T-helper 2 cell treated with Interferon-gamma antibody and Interleukin-4, amounts not matched to agents 100 ng/mL and 5 ng/mL, for 36 hours (primary cell): ENCODE measurements around the gene ZNF200. TPM values are rescaled to one million over a fixed set of nuclear protein-coding genes. Genes with fewer than 3 reads are reported as not detected.
"Not testable (repeated sequence)": the region's sequence is repeated elsewhere in the genome, so short reads cannot be mapped to it uniquely, and the experiment has no call there.

Experiments
- intact Hi-C: fragments of 100-400 bp; cut with micrococcal nuclease; formaldehyde crosslinking; loops from one replicate; pipeline ENCODE4 v1.15.1; 2023
- total RNA-seq: library from RNA; stranded (reverse); gene quantifications from 2 replicates; pipeline ENCODE4 v1.2.3, GENCODE V29; 2022

The ZNF200 gene, protein sequence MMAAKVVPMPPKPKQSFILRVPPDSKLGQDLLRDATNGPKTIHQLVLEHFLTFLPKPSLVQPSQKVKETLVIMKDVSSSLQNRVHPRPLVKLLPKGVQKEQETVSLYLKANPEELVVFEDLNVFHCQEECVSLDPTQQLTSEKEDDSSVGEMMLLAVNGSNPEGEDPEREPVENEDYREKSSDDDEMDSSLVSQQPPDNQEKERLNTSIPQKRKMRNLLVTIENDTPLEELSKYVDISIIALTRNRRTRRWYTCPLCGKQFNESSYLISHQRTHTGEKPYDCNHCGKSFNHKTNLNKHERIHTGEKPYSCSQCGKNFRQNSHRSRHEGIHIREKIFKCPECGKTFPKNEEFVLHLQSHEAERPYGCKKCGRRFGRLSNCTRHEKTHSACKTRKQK
- total RNA-seq: 14.4 and 16.5 TPM in 2 replicates

DNA sequence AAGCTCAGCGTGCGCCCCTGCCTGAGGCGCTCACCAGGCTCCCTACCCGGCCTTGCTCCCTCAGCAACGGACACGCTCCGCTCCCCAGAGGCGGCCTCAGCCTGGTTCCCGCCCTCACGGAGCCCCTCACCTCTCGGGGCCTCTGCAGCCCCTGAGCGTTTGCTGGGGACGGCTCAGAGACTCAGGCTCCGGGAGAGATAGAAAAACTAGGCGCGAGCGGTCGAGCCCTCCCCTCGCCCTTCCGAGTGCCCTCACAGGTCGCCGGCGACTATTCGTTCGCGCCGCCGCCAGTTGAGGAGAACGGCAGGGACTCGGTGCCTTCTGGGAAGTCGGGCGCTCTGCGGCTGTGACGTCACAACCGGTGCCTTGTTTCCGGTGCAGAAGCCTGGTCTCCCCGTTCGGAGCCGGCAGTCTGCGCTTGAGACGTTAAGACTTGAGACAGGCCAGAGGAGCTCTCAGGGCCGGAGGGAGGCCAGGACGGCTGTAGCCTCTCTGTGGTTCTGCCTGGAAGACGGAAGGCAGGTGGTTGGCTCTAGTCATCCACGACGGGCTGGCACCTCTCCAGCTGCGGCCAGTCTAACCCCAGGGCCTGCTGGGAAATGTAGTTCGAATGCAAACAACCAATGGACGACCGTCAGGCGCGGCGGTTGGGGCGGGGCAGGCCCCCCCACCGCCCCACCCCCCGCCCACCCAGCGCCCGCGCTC lies at the start of gene ZNF200:
Gene ZNF200 (minus strand): TSS at position 302 of the 705 bp plus-strand sequence. CDS start 1,403 bp downstream, outside the sequence.
- intact Hi-C loops: loop anchor here (1.0 to 2.0 kb wide), 4 partner anchors 29 to 166 kb away; partner anchors contain the start of genes TIGD7, ZNF174, ZNF263 and ZNF75A

GRCh38 chr16:3283543-3284447 lies 48.8 kb upstream of the ZNF200 start:
- intact Hi-C loops: loop anchor here (1.0 to 10.0 kb wide), 9 partner anchors 19 to 331 kb away; partner anchors contain the start of genes NAA60, OR1F1, SLX4 and TIGD7

DNA sequence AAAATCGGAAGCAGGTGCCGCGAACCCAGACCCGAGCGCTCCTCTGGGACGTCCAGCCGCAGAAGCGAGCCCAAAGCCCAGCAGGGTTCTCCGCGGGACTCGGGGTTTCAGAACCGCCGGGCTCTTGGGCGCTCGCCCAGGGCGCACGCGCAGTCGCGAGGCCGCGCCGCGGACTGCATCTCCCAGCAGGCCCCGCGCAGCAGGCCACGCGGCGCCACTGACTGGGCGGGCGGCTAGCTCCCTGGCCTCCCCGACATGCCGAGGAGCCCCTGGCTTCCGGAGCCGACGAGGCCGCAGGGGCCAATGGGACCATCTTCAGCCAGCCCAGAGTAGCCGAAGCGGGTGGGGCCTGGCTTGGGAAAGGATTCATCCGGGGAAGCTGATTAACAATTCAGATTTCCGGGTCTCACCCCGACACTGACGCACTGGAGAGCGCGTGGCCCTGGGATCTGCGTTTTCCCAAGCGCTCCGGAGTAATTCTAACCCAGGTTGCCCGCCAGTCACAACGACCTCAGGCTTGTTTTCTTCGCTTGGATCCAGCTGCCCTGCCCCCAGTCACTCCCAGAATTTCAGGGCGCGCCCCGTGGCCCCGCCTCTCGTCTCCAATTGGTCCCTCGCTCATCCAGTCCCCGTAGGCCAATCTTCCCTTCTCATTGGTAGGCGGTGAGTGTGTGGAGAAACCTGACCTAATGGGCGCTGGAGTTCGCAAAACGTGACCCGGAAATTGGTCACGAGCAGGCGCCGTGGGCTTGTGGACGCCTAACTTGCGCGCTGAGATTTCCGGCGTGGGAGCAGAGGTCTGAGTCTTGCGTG lies 48.0 kb upstream of the ZNF200 start, which contains the start of gene ZNF263:
Gene ZNF263 (plus strand): TSS at position 762 of the 813 bp plus-strand sequence. CDS start 328 bp downstream, outside the sequence.
- intact Hi-C loops: loop anchor here (1.0 to 10.0 kb wide), 9 partner anchors 19 to 332 kb away; partner anchors contain the start of genes NAA60, OR1F1, SLX4 and TIGD7

- intact Hi-C loops: loop anchor here (2.0 to 10.0 kb wide), 5 partner anchors 47 to 333 kb away; partner anchors contain the start of genes NAA60, OR1F1, SLX4 and ZNF200
Measured at GRCh38 chr16:3282103-3282729, 47.3 kb upstream of the ZNF200 start.

DNA sequence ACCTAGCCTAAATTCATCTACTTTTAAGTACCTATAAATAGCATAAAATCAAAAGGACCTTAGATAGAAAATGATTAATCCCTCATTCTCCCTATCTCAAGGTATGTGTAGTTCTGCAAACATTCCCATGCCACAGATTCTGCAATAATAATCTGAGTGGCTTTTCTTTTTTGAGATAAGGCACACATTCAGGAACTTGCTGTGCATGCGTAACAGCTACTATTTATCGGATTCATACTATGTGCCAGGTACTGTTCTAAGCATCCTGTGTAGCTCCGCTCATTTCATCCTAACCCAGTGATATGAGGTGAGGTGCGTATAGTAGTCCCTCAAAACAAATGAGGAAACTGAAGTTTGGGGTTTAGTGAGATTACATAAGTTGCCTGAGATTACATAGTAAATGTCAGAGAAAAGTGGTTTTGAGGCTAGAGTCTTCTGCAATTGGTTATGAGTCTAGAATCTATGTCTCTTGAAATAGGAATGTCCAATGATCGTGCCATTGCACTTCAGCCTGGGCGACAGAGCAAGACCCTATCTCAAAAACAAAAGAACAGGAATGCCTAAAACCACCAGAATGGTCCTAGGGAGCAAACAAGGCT lies 46.4 kb upstream of the ZNF200 start:
- intact Hi-C loops: loop anchor here (5.0 to 10.0 kb wide), 4 partner anchors 97 to 333 kb away; partner anchors contain the start of genes NAA60, OR1F1, SLX4 and ZNF597

DNA sequence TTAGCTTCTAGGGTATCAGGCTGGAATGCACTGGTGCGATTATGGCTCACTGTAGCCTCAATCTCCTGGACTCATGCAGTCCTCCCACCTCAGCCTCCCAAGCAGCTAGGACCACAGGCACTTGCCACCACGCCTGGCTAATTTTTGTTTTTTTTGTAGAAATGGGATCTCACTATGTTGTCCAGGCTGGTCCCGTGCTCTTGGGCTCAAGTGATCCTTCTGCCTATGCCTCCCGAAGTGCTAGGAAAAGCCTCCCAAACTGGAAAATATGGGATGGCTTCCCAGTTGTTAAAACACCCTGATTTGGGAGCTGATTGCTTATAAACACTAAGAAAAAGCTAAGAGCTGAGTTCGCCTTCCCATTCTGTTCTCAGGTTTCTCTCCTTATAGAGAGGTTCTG lies 41.7 kb upstream of the ZNF200 start:
- intact Hi-C loops: no loop called here

DNA sequence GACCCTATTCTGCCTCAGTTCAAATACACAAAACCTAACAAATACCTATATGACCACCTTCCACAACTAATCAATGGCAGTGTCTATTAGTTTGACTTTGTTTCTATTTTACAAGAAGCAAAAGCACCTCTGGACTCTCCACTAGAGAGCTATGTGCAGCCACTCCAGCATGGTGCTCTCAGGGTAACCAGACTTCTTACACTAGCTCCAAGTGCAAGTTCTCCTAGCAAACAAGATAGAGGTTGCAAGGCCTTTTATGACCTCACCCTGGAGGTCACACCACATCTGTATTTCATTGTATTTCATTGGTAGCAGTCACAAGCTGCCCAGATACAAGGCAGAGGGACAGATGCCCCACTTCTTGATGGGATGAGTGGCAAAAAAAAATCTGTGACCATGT lies 40.0 kb upstream of the ZNF200 start:
- intact Hi-C loops: no loop called here

DNA sequence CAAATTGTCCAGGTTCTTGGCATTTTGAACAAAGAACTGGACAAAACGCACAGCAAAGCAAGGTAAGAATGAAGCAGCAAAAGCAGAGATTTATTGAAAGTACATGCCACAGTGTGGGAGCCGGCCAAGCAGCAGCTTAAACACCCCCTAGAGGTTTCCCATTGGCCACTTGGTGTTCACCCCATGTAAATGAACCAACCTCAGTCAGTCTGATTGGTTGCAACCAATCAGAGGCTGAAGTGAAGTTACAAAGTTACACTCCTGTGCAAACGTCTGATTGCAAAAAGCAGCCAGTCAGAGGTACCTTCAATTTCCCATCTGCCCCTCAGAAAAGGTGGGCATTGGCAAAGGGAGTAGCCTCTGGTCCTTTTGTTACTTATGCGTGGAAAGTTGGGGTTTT lies 39.5 kb upstream of the ZNF200 start:
- intact Hi-C loops: no loop called here

DNA sequence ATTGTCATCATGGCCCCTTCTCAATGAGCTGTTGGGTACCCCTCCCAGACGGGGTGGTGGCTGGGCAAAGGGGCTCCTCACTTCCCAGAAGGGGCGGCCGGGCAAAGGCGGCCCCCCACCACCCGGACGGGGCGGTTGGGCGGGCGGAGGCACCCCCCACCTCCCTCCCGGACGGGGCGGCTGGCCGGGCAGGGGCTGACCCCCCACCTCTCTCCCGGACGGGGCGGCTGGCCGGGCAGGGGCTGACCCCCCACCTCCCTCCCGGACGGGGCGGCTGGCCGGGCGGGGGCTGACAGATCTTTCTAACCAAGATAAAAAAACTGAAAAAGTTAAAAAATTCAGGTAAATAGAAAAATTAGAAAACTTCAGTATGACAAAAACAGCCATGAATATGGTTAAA lies 36.3 kb upstream of the ZNF200 start:
- intact Hi-C loops: not testable (repeated sequence)

DNA sequence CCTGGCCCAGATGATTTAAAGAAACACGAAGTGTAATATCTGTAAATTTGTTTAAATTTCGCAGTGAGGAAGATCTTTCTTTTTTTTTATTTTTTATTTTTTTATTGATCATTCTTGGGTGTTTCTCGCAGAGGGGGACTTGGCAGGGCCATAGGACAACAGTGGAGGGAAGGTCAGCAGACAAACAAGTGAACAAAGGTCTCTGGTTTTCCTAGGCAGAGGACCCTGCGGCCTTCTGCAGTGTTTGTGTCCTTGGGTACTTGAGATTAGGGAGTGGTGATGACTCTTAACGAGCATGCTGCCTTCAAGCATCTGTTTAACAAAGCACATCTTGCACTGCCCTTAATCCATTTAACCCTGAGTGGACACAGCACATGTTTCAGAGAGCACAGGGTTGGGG lies 35.8 kb upstream of the ZNF200 start:
- intact Hi-C loops: not testable (repeated sequence)

GRCh38 chr16:3268294-3268693 lies 33.3 kb upstream of the ZNF200 start:
- intact Hi-C loops: no loop called here

- intact Hi-C loops: no loop called here
Measured at GRCh38 chr16:3266873-3267537, 32.0 kb upstream of the ZNF200 start.

GRCh38 chr16:3264137-3265036 lies 29.4 kb upstream of the ZNF200 start:
- intact Hi-C loops: loop anchor here (1.0 to 5.0 kb wide), 5 partner anchors 19 to 236 kb away; partner anchors contain the start of genes TIGD7, ZNF200, ZNF263 and ZNF75A

DNA sequence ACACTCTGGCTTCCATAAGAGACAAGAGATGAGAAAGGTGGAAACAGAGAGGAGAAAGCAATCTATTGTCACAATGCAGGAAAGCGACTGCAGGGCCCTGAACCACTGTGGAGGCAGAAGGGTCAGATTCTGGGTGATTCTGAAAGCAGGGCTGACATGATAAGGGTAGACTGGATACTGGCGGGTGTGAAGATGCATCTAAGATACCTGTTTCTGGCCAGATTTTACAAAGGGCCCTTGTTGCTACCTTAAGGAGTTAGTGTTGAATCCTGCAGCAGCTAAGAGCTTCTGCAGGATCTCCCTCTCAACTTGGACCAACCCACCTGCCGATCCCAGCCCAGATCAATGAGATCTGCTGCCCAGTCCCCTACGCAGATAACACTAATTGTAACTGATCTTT lies 27.6 kb upstream of the ZNF200 start:
- intact Hi-C loops: loop anchor here (5.0 kb wide), 1 partner anchor 195 kb away; no protein-coding TSS in a partner anchor

- intact Hi-C loops: loop anchor here (5.0 kb wide), 1 partner anchor 197 kb away; no protein-coding TSS in a partner anchor
Measured at GRCh38 chr16:3259836-3260235, 24.9 kb upstream of the ZNF200 start.

GRCh38 chr16:3256866-3257465 lies 22.0 kb upstream of the ZNF200 start:
- intact Hi-C loops: no loop called here
